OCI-LY3 (cell line): ENCODE results near the gene BCKDHB.

Experiments used
- H2AFZ ChIP-seq: fragments of 200-600, 300-600 bp; shearing (Covaris generic); 2 replicates; pipeline ENCODE4 v1.6.0; 2014; ENCODE audit warnings: antibody characterized with exemption, low read depth, low read length
- H3K27ac ChIP-seq: fragments of 200-600, 300-600 bp; sonication (generic); 2 replicates; pipeline ENCODE4 v1.5.1; 2014; ENCODE audit warnings: mild to moderate bottlenecking, low read length, moderate library complexity, mixed read lengths
- H3K27me3 ChIP-seq: fragments of 200-600, 300-600 bp; sonication (generic); 2 replicates; pipeline ENCODE4 v1.6.1; 2014; ENCODE audit warnings: low read depth, low read length, mixed read lengths
- H3K36me3 ChIP-seq: fragments of 200-600, 300-600 bp; sonication (generic); replicated peaks from 2 replicates; pipeline ENCODE3; 2014; ENCODE audit warnings: low read depth, low read length, mixed read lengths
- H3K4me1 ChIP-seq: fragments of 300-600, 200-600 bp; sonication (generic); 2 replicates; pipeline ENCODE4 v1.6.1; 2014; ENCODE audit warnings: low read length, mixed read lengths
- H3K4me2 ChIP-seq: fragments of 200-600, 300-600 bp; sonication (generic); 2 replicates; pipeline ENCODE4 v1.6.1; 2014; ENCODE audit warnings: low read length, mixed read lengths
- H3K4me3 ChIP-seq: fragments of 300-600, 200-600 bp; sonication (generic); 2 replicates; pipeline ENCODE4 v1.5.1; 2014; ENCODE audit warnings: antibody characterized with exemption, mild to moderate bottlenecking, low read length, moderate library complexity
- H3K79me2 ChIP-seq: fragments of 300-600, 200-600 bp; shearing (Covaris generic); 2 replicates; pipeline ENCODE4 v1.6.1; 2014; ENCODE audit warnings: mild to moderate bottlenecking, low read length, mixed read lengths
- H3K9ac ChIP-seq: fragments of 300-600, 200-600 bp; shearing (Covaris generic); 2 replicates; pipeline ENCODE4 v1.6.0; 2014; ENCODE audit warnings: mild to moderate bottlenecking, low read length, moderate library complexity
- H3K9me3 ChIP-seq: fragments of 200-600, 300-600 bp; shearing (Covaris generic); 2 replicates; pipeline ENCODE4 v1.6.1; 2014; ENCODE audit warnings: low read length, mixed read lengths; ENCODE audit not compliant: insufficient read depth
- H4K20me1 ChIP-seq: fragments of 200-600, 300-600 bp; sonication (generic); 2 replicates; pipeline ENCODE4 v1.6.1; 2016; ENCODE audit warnings: low read length, mixed read lengths; ENCODE audit not compliant: insufficient read depth
- CTCF ChIP-seq: fragments of 200-600, 300-600 bp; sonication (generic); IDR thresholded peaks from 2 replicates; pipeline ENCODE4 v1.5.1; 2014; ENCODE audit warnings: antibody characterized with exemption, low read length, low read depth
- EZH2phosphoT487 ChIP-seq: fragments of 200-600 bp; shearing (Covaris generic); IDR thresholded peaks from 2 replicates; pipeline ENCODE4 v1.6.1; 2018; ENCODE audit warnings: antibody characterized with exemption, mixed run types, low read depth

The BCKDHB gene

DNA sequence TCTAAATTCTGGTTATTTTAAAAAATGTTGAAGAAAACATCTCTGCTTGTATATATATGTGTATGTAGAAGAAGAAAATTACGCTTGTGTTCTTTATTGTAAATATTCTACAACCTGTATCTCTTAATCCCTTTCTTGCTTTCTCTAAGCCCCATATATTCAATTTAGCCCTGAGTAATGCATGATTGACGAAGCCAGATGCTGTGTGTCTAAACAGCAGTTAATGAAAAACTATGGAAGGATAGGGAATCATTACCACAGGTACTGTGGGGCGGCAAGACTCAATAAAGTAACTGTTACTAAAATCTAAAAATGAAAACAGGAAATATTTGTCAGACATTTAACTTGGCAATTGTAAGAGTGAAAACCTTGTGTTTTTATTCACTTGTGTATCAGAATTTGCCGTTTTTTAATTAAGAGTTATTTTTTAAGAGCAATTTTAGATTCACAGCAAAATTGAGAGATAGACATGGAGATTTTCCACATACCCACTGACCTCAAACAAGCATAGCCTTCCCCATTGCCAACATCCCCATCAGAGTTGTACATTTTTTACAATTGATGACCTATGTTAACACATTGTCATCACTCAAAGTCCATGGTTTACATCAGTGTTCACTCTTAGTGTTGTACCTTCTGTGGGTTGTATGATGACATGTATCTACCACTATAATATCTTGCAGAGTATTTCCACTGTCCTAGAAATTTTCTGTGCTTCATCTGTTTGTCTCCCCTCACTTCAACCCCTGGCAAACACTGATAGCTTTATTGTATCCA lies 76.7 kb downstream of the BCKDHB start:
- H3K4me3 ChIP-seq = no peak overlapping the region
- no peaks in the 10 kb centered on the region for H3K9me3 ChIP-seq
- no peak overlapping the region for H3K27ac ChIP-seq
- TF ChIP-seq CTCF = no peak
- TF ChIP-seq EZH2phosphoT487 = no peak
- H2AFZ ChIP-seq = no peak overlapping the region
- H3K4me1 ChIP-seq = peaks cover 8% of the 10 kb centered on the region
- H4K20me1 ChIP-seq = no peaks in the 10 kb centered on the region
- H3K27me3 ChIP-seq = no peaks in the 10 kb centered on the region
- H3K79me2 ChIP-seq = no peaks in the 10 kb centered on the region
- no peak overlapping the region for H3K4me2 ChIP-seq
- no peaks in the 10 kb centered on the region for H3K36me3 ChIP-seq
- H3K9ac ChIP-seq = no peak overlapping the region

- H3K27ac ChIP-seq = no peak overlapping the region
- no peak for TF ChIP-seq EZH2phosphoT487
- no peak for TF ChIP-seq CTCF
- H3K9ac ChIP-seq = no peak overlapping the region
- no peaks in the 10 kb centered on the region for H3K27me3 ChIP-seq
- no peaks in the 10 kb centered on the region for H3K79me2 ChIP-seq
- no peak overlapping the region for H2AFZ ChIP-seq
- H3K4me3 ChIP-seq = no peak overlapping the region
- no peaks in the 10 kb centered on the region for H3K36me3 ChIP-seq
- no peaks in the 10 kb centered on the region for H3K9me3 ChIP-seq
- H3K4me2 ChIP-seq = no peak overlapping the region
- H4K20me1 ChIP-seq = no peaks in the 10 kb centered on the region
- peaks cover 8% of the 10 kb centered on the region for H3K4me1 ChIP-seq
Measured at GRCh38 chr6:80185492-80185891, 79.0 kb downstream of the BCKDHB start.

DNA sequence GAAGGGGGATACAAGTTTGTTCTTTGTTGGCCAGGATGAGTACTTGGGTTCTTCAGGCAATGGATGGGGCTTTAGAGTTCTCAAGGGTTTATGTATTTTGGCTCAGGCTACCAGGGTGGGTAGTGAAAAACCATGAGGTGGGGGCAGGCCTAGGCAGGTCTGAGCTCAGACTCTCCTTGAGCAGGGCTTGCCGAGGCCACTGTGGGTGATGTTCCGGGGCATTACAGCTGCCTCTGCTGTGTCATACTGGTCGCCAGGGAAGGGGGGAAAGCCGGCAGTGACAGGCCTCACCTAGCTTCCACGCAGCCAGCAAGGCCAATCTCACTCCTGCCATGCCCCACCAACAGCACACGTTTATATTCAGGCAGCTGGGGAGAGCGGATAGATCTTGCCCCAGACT lies 79.6 kb downstream of the BCKDHB start:
- Histone ChIP-seq H3K27ac (no peak overlapping the region), H3K79me2 (no peaks in the 10 kb centered on the region), H3K4me2 (no peak overlapping the region), H3K4me1 (peaks cover 8% of the 10 kb centered on the region), H3K9ac (no peak overlapping the region), H3K4me3 (no peak overlapping the region), H4K20me1 (no peaks in the 10 kb centered on the region), H3K36me3 (no peaks in the 10 kb centered on the region), H3K9me3 (no peaks in the 10 kb centered on the region), H2AFZ (no peak overlapping the region), H3K27me3 (no peaks in the 10 kb centered on the region)
- no peak for TF ChIP-seq CTCF
- TF ChIP-seq EZH2phosphoT487 = no peak

- Histone ChIP-seq H3K27me3 (no peaks in the 10 kb centered on the region), H2AFZ (no peak overlapping the region), H3K27ac (no peak overlapping the region), H4K20me1 (no peaks in the 10 kb centered on the region), H3K4me2 (no peak overlapping the region), H3K4me3 (no peak overlapping the region), H3K9me3 (no peaks in the 10 kb centered on the region), H3K79me2 (no peaks in the 10 kb centered on the region), H3K36me3 (no peaks in the 10 kb centered on the region), H3K4me1 (no peaks in the 10 kb centered on the region), H3K9ac (no peak overlapping the region)
- TF ChIP-seq CTCF (no peak), EZH2phosphoT487 (no peak)
Measured at GRCh38 chr6:80196906-80197305, 90.4 kb downstream of the BCKDHB start.
